Endothelial cell of umbilical vein (primary cell): ENCODE results near the gene PRSS53. TPM values are rescaled to one million over a fixed set of nuclear protein-coding genes. Genes with fewer than 3 reads are reported as not detected.

Source experiments
- BruUV-seq: library from RNA; stranded (reverse); fragments of 400-500 nt; replicated peaks from 2 replicates; lab custom pipeline; 2021; lab: Mats Ljungman, UMichigan
- CTCF ChIA-PET: fragments of 300-600, 350-600 bp; sonication (Branson Sonifier 250); formaldehyde crosslinking; loops from one replicate; lab custom pipeline; 2021; ENCODE audit warnings: antibody characterized with exemption, inconsistent platforms; lab: Charles Lee
- POLR2A ChIA-PET: fragments of 300-600, 350-600 bp; sonication (Branson Sonifier 250); formaldehyde crosslinking; loops from one replicate; lab custom pipeline; 2021; ENCODE audit warnings: antibody characterized with exemption, inconsistent platforms; lab: Charles Lee
- DNase-seq: peaks from one replicate; pipeline ENCODE4 v3.0.0-alpha.2; 2011; ENCODE audit warnings: low read depth, low spot score
- FAIRE-seq: peaks from 2 replicates; lab custom pipeline; 2011; peaks lifted over from hg19 to GRCh38; lab: Jason Lieb, UNC
- H2AFZ ChIP-seq: 2 replicates; pipeline ENCODE4 v1.6.0; 2012; ENCODE audit warnings: low read depth, low read length, control low read depth, inconsistent platforms
- H3K27ac ChIP-seq: 2 replicates; pipeline ENCODE4 v1.5.1; 2011; ENCODE audit warnings: low read depth, mild to moderate bottlenecking, control low read depth, low read length, moderate library complexity; ENCODE audit not compliant: insufficient read depth
- H3K27me3 ChIP-seq, 2 experiments: 2 replicates each; pipeline versions ENCODE4 v1.6.0 to v1.6.1; 2011; ENCODE audit warnings: low read length in 2 of 2, mixed read lengths in 1 of 2; ENCODE audit not compliant: control insufficient read depth in 2 of 2, insufficient read depth in 2 of 2
- H3K36me3 ChIP-seq, 2 experiments: 2 replicates in 1 of 2; 3 replicates in 1 of 2; pipeline ENCODE4 v1.5.1; 2011; ENCODE audit warnings: low read length in 2 of 2, mild to moderate bottlenecking in 1 of 2, moderate library complexity in 1 of 2; ENCODE audit not compliant: control insufficient read depth in 2 of 2, insufficient read depth in 2 of 2; ENCODE audit errors: extremely low read depth in 1 of 2
- H3K4me1 ChIP-seq: 3 replicates; pipeline ENCODE4 v1.5.1; 2011; ENCODE audit warnings: mild to moderate bottlenecking, low read length; ENCODE audit not compliant: control insufficient read depth, insufficient read depth; ENCODE audit errors: extremely low read depth
- H3K4me2 ChIP-seq: 2 replicates; pipeline ENCODE4 v1.6.1; 2011; ENCODE audit warnings: low read length, control low read depth, mixed read lengths; ENCODE audit not compliant: insufficient read depth
- H3K4me3 ChIP-seq, 3 experiments: fragments of 200-600 bp in 1 of 3; sonication (generic), shearing (Covaris generic) in 1 of 3; replicated peaks in 1 of 3; 2 replicates each; pipeline ENCODE4 v1.5.1; 2011 to 2016; ENCODE audit warnings: control low read depth in 3 of 3, low read length in 3 of 3, mild to moderate bottlenecking in 2 of 3, inconsistent platforms in 1 of 3, low read depth in 1 of 3, moderate library complexity in 1 of 3; ENCODE audit not compliant: insufficient read depth in 1 of 3
- H3K79me2 ChIP-seq: 2 replicates; pipeline ENCODE4 v1.6.0; 2012; ENCODE audit warnings: low read length, inconsistent platforms; ENCODE audit not compliant: control insufficient read depth, insufficient read depth
- H3K9ac ChIP-seq: replicated peaks from 2 replicates; pipeline ENCODE3; 2011; ENCODE audit warnings: low read length, control low read depth; ENCODE audit not compliant: insufficient read depth; ENCODE audit errors: extremely low read depth
- H3K9me1 ChIP-seq: replicated peaks from 3 replicates; pipeline ENCODE4 v1.6.0; 2011; ENCODE audit warnings: mild to moderate bottlenecking, low read length; ENCODE audit not compliant: control insufficient read depth, insufficient read depth; ENCODE audit errors: extremely low read depth
- H3K9me3 ChIP-seq: replicated peaks from 2 replicates; pipeline ENCODE4 v1.5.1; 2012; ENCODE audit warnings: low read length, inconsistent platforms; ENCODE audit not compliant: control insufficient read depth, insufficient read depth
- H4K20me1 ChIP-seq: replicated peaks from 2 replicates; pipeline ENCODE3; 2011; ENCODE audit warnings: mild to moderate bottlenecking, low read length; ENCODE audit not compliant: control insufficient read depth, insufficient read depth; ENCODE audit errors: extremely low read depth
- EZH2 ChIP-seq: IDR thresholded peaks from 2 replicates; pipeline ENCODE4 v1.6.1; 2012; ENCODE audit warnings: borderline replicate concordance, low read depth, mild to moderate bottlenecking, moderate library complexity, low read length, inconsistent platforms; ENCODE audit not compliant: severe bottlenecking
- FOS ChIP-seq: IDR thresholded peaks from 2 replicates; pipeline ENCODE4 v1.6.1; 2011; ENCODE audit warnings: mild to moderate bottlenecking, low read length, moderate library complexity, borderline replicate concordance; ENCODE audit not compliant: insufficient read depth
- GATA2 ChIP-seq: IDR thresholded peaks from 2 replicates; pipeline ENCODE4 v1.7.0; 2011; ENCODE audit warnings: low read depth, mild to moderate bottlenecking, moderate library complexity, mixed read lengths, low read length; ENCODE audit not compliant: insufficient read length, insufficient read depth
- JUN ChIP-seq: IDR thresholded peaks from 2 replicates; pipeline ENCODE4 v1.6.1; 2011; ENCODE audit warnings: borderline replicate concordance, low read depth; ENCODE audit not compliant: insufficient read length, insufficient read depth
- MYC ChIP-seq: IDR thresholded peaks from one replicate; pipeline ENCODE4 v1.6.1; 2011; ENCODE audit warnings: mild to moderate bottlenecking, low read depth, low read length
- POLR2A ChIP-seq: IDR thresholded peaks from 2 replicates; pipeline ENCODE4 v1.6.1; 2012; ENCODE audit warnings: low read depth, mild to moderate bottlenecking, control low read depth, low read length
- POLR2AphosphoS5 ChIP-seq: IDR thresholded peaks from 2 replicates; pipeline ENCODE4 v1.6.1; 2012; ENCODE audit warnings: low read depth, mild to moderate bottlenecking, control low read depth, low read length, moderate library complexity; ENCODE audit not compliant: insufficient read depth
- dilution Hi-C: fragments of 300-500 bp; cut with MboI; formaldehyde crosslinking; loops from one replicate; pipeline ENCODE4 v1.15.0; 2019; ENCODE audit warnings: low sequenced_read_pairs; ENCODE audit not compliant: extremely low pct_ligation_motif_present
- intact Hi-C: fragments of 100-400 bp; cut with micrococcal nuclease; formaldehyde crosslinking; loops from one replicate; pipeline ENCODE4 v1.10.0; 2022
- polyA plus RNA-seq, 4 experiments: library from polyadenylated mRNA; depleted of rRNA in 3 of 4; stranded (reverse) in 3 of 4; unstranded in 1 of 4; fragments of >200 nt; gene quantifications; 2 replicates each; pipeline versions ENCODE4 v1.2.1 to v1.2.3, GENCODE V29; 2011 to 2012; ENCODE audit warnings: missing spikeins in 1 of 4
- total RNA-seq: library from RNA; stranded (reverse); gene quantifications from 2 replicates; pipeline ENCODE4 v1.2.3, GENCODE V29; 2021
- TF ChIP-seq, protein P1 (sequence below): IDR thresholded peaks from 2 replicates; pipeline ENCODE4 v1.6.1; 2011; ENCODE audit not compliant: insufficient read depth, insufficient read length
- TF ChIP-seq, protein P2 (sequence below), 2 donors: IDR thresholded peaks; 1 replicate in 1 of 2; 2 replicates in 1 of 2; pipeline ENCODE4 v1.5.1; 2011; ENCODE audit warnings: low read length in 2 of 2, mild to moderate bottlenecking in 2 of 2, moderate library complexity in 2 of 2, control low read depth in 1 of 2, inconsistent platforms in 1 of 2, low read depth in 1 of 2; ENCODE audit not compliant: insufficient read depth in 1 of 2; ENCODE audit errors: extremely low read depth in 1 of 2

Gene PRSS53
- total and polyA plus RNA-seq, 2 donors (not counting 3 experiments of a cell fraction or from before 2014, with no cell fraction given) = 2.8 to 3.5 TPM

DNA sequence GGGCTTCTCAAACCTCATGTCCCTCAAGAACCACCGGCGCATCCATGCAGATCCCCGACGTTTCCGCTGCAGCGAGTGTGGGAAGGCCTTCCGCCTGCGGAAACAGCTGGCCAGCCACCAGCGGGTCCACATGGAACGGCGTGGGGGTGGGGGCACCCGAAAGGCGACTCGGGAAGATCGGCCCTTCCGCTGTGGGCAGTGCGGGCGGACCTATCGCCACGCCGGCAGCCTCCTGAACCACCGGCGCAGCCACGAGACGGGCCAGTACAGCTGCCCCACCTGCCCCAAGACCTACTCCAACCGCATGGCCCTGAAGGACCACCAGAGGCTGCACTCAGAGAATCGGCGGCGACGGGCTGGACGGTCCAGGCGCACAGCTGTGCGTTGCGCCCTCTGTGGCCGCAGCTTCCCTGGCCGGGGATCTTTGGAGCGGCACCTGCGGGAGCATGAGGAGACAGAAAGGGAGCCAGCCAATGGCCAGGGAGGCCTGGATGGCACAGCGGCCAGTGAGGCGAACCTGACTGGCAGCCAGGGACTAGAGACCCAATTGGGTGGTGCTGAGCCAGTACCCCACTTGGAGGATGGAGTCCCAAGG, 8.6 kb downstream of the PRSS53 start:
- H3K27me3 ChIP-seq = no peaks in the 10 kb centered on the region
- H3K9me3 ChIP-seq = no peaks in the 10 kb centered on the region
- ChIA-PET CTCF (no interaction called here), POLR2A (no interaction called here)
- peaks cover 3 to 42% of the 10 kb centered on the region in 2 experiments for H3K36me3 ChIP-seq
- H3K9ac ChIP-seq = no peak overlapping the region
- intact Hi-C loops (no loop called here), dilution Hi-C loops (no loop called here)
- H3K4me1 ChIP-seq = peaks cover under 1% of the 10 kb centered on the region
- H3K79me2 ChIP-seq = peaks cover 20% of the 10 kb centered on the region
- H2AFZ ChIP-seq = no peak overlapping the region
- H3K27ac ChIP-seq = no peak overlapping the region
- no peak overlapping the region for H3K4me2 ChIP-seq
- H3K9me1 ChIP-seq = no peaks in the 10 kb centered on the region
- no peak overlapping the region for H3K4me3 ChIP-seq
- DNase-seq (no peak), FAIRE-seq (no peak)
- TF ChIP-seq, protein P1, sequence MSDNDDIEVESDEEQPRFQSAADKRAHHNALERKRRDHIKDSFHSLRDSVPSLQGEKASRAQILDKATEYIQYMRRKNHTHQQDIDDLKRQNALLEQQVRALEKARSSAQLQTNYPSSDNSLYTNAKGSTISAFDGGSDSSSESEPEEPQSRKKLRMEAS = no peak
- TF ChIP-seq GATA2 = no peak
- no peak for TF ChIP-seq EZH2
- no peak for TF ChIP-seq JUN
- TF ChIP-seq POLR2A = no peak
- TF ChIP-seq, protein P2, sequence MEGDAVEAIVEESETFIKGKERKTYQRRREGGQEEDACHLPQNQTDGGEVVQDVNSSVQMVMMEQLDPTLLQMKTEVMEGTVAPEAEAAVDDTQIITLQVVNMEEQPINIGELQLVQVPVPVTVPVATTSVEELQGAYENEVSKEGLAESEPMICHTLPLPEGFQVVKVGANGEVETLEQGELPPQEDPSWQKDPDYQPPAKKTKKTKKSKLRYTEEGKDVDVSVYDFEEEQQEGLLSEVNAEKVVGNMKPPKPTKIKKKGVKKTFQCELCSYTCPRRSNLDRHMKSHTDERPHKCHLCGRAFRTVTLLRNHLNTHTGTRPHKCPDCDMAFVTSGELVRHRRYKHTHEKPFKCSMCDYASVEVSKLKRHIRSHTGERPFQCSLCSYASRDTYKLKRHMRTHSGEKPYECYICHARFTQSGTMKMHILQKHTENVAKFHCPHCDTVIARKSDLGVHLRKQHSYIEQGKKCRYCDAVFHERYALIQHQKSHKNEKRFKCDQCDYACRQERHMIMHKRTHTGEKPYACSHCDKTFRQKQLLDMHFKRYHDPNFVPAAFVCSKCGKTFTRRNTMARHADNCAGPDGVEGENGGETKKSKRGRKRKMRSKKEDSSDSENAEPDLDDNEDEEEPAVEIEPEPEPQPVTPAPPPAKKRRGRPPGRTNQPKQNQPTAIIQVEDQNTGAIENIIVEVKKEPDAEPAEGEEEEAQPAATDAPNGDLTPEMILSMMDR (IDR thresholded peaks at IDR 0.05; ENCODE audit: extremely low read depth in 1 of 2, insufficient read depth in 1 of 2, low read depth in 1 of 2, low read length in 2 of 2) = no peak
- TF ChIP-seq FOS = no peak
- TF ChIP-seq MYC = no peak
- TF ChIP-seq POLR2AphosphoS5 = no peak
- no TSS peak for BruUV-seq
- no peaks in the 10 kb centered on the region for H4K20me1 ChIP-seq
